GM12892 (cell line): ENCODE measurements around the gene CRTAC1.

Experiments
- POLR2A ChIP-seq: IDR thresholded peaks from 2 replicates; pipeline ENCODE4 v1.6.1; 2011; ENCODE audit warnings: low read depth, low read length, control low read depth
- POLR2AphosphoS5 ChIP-seq: IDR thresholded peaks from 2 replicates; pipeline ENCODE4 v1.6.1; 2011; ENCODE audit warnings: low read depth, low read length, control low read depth
- TAF1 ChIP-seq: IDR thresholded peaks from 2 replicates; pipeline ENCODE4 v1.6.1; 2011; ENCODE audit warnings: low read depth, mild to moderate bottlenecking, control low read depth, low read length, borderline replicate concordance

GRCh38 chr10:97849103-97849686 is 181.2 kb downstream of the CRTAC1 start:
- no peak for TF ChIP-seq POLR2AphosphoS5
- no peak for TF ChIP-seq TAF1
- no peak for TF ChIP-seq POLR2A
